LNCaP clone FGC (cell line): Measurements from ENCODE around the gene LDB1.

ENCODE experiments used
- DNase-seq: peaks from one replicate; pipeline ENCODE4 v3.0.0-alpha.2; 2011; ENCODE audit warnings: low read depth
- H3K4me3 ChIP-seq: 2 replicates; pipeline ENCODE4 v1.5.1; 2011; ENCODE audit warnings: mild to moderate bottlenecking, low read depth, low read length, control low read depth
- CTCF ChIP-seq: IDR thresholded peaks from 2 replicates; pipeline ENCODE4 v1.5.1; 2012; ENCODE audit warnings: mild to moderate bottlenecking; ENCODE audit not compliant: control insufficient read depth, insufficient read depth; ENCODE audit errors: extremely low read depth

Gene LDB1

GRCh38 chr10:102123223-102123622, 3.1 kb upstream of the LDB1 start:
- DNase-seq, result no peak
- no peak overlapping the region for H3K4me3 ChIP-seq
- no peak for TF ChIP-seq CTCF

- no peak overlapping the region for H3K4me3 ChIP-seq
- TF ChIP-seq CTCF, result no peak
- no peak for DNase-seq
Observed at GRCh38 chr10:102122450-102122849, 2.3 kb upstream of the LDB1 start.

- TF ChIP-seq CTCF, result no peak
- DNase-seq, result no peak
- H3K4me3 ChIP-seq, result no peak overlapping the region
Observed at GRCh38 chr10:102121739-102122372, 1.7 kb upstream of the LDB1 start.

GRCh38 chr10:102120991-102121738, 997 bp upstream of the LDB1 start:
- no peak for DNase-seq
- H3K4me3 ChIP-seq, result peak overlapping the region; percentile 96
- no peak for TF ChIP-seq CTCF

- no peak for TF ChIP-seq CTCF
- DNase-seq, result no peak
- peak overlapping the region; percentile 96 for H3K4me3 ChIP-seq
Observed at GRCh38 chr10:102119417-102120141, 589 bp downstream of the LDB1 start.

- DNase-seq, result no peak
- peak overlapping the region; percentile 96 for H3K4me3 ChIP-seq
- TF ChIP-seq CTCF, result no peak
Observed at GRCh38 chr10:102118867-102119266, 1.3 kb downstream of the LDB1 start.
